H1 (cell line): ENCODE results near the gene PILRB. TPM values are rescaled to one million over a fixed set of nuclear protein-coding genes. Genes with fewer than 3 reads are reported as not detected.
"Not testable (repeated sequence)": the region's sequence is repeated elsewhere in the genome, so short reads cannot be mapped to it uniquely, and the experiment has no call there.

ENCODE experiments used
- CTCF ChIA-PET: fragments of 300-600 bp; sonication (Branson Sonifier 250); formaldehyde crosslinking; loops from one replicate; lab custom pipeline; 2021; ENCODE audit not compliant: partially characterized antibody; lab: Charles Lee
- POLR2A ChIA-PET: fragments of 300-600 bp; sonication (Branson Sonifier 250); formaldehyde crosslinking; loops from one replicate; lab custom pipeline; 2021; ENCODE audit warnings: inconsistent platforms; ENCODE audit not compliant: partially characterized antibody; lab: Charles Lee
- DNase-seq, 2 experiments: peaks; one replicate each; pipeline versions ENCODE4 v3.0.0 to v3.0.0-alpha.2; 2010 to 2022; ENCODE audit warnings: low spot score in 2 of 2, low read depth in 1 of 2, mixed read lengths in 1 of 2
- FAIRE-seq: peaks from 2 replicates; lab custom pipeline; 2011; peaks lifted over from hg19 to GRCh38; lab: Jason Lieb, UNC
- H2AFZ ChIP-seq: 2 replicates; pipeline ENCODE4 v1.8.1; 2012; ENCODE audit warnings: low read length, inconsistent platforms
- H2AK5ac ChIP-seq: 2 replicates; pipeline ENCODE4 v1.6.1; 2013; ENCODE audit warnings: low read depth, low read length
- H2BK120ac ChIP-seq: replicated peaks from 2 replicates; pipeline ENCODE3; 2013; ENCODE audit warnings: low read depth, low read length, inconsistent platforms
- H2BK12ac ChIP-seq: 2 replicates; pipeline ENCODE4 v1.6.1; 2013; ENCODE audit warnings: low read depth, low read length
- H2BK15ac ChIP-seq: 2 replicates; pipeline ENCODE4 v1.6.1; 2013; ENCODE audit warnings: low read length
- H2BK20ac ChIP-seq: 2 replicates; pipeline ENCODE4 v1.6.1; 2013; ENCODE audit warnings: low read length
- H2BK5ac ChIP-seq: 2 replicates; pipeline ENCODE4 v1.6.1; 2013; ENCODE audit warnings: low read depth, low read length
- H3K14ac ChIP-seq: 2 replicates; pipeline ENCODE4 v1.6.1; 2013; ENCODE audit warnings: inconsistent platforms; ENCODE audit not compliant: insufficient read length
- H3K18ac ChIP-seq: 2 replicates; pipeline ENCODE4 v1.6.1; 2013; ENCODE audit warnings: low read length; ENCODE audit errors: extremely low read depth
- H3K23ac ChIP-seq: 2 replicates; pipeline ENCODE4 v1.6.1; 2013; ENCODE audit warnings: inconsistent platforms; ENCODE audit not compliant: insufficient read length
- H3K23me2 ChIP-seq: 2 replicates; pipeline ENCODE4 v1.6.1; 2013; ENCODE audit warnings: low read depth, low read length
- H3K27ac ChIP-seq: 2 replicates; pipeline ENCODE4 v1.6.1; 2011; ENCODE audit warnings: low read depth, low read length, inconsistent platforms
- H3K27me3 ChIP-seq, 4 experiments: replicated peaks in 1 of 4; 1 replicate in 1 of 4; 2 replicates in 3 of 4; pipeline versions ENCODE4 v1.6.1 to v1.8.1; 2011 to 2013; ENCODE audit warnings: low read length in 3 of 4, mild to moderate bottlenecking in 3 of 4, inconsistent platforms in 2 of 4, mixed read lengths in 2 of 4, moderate library complexity in 1 of 4; ENCODE audit not compliant: control insufficient read depth in 3 of 4, insufficient read depth in 3 of 4; ENCODE audit errors: extremely low read depth in 1 of 4
- H3K36me3 ChIP-seq, 4 experiments: 2 replicates each; pipeline versions ENCODE4 v1.6.1 to v1.8.1; 2011 to 2013; ENCODE audit warnings: mild to moderate bottlenecking in 4 of 4, low read length in 3 of 4, moderate library complexity in 2 of 4, control low read depth in 1 of 4, inconsistent platforms in 1 of 4; ENCODE audit not compliant: insufficient read depth in 4 of 4, control insufficient read depth in 2 of 4
- H3K4ac ChIP-seq: replicated peaks from 2 replicates; pipeline ENCODE3; 2013; ENCODE audit warnings: low read length, low read depth, mixed read lengths, inconsistent platforms; ENCODE audit not compliant: insufficient read length
- H3K4me1 ChIP-seq, 4 experiments: replicated peaks in 1 of 4; 1 replicate in 1 of 4; 2 replicates in 3 of 4; pipeline versions ENCODE4 v1.6.1 to v1.8.1; 2011 to 2013; ENCODE audit warnings: low read length in 3 of 4, inconsistent platforms in 2 of 4, mixed read lengths in 1 of 4; ENCODE audit not compliant: insufficient read depth in 4 of 4, control insufficient read depth in 3 of 4
- H3K4me2 ChIP-seq, 2 experiments: 2 replicates each; pipeline versions ENCODE4 v1.6.1 to v1.8.1; 2011 to 2013; ENCODE audit warnings: low read depth in 2 of 2, low read length in 2 of 2, control low read depth in 1 of 2, inconsistent platforms in 1 of 2, mild to moderate bottlenecking in 1 of 2; ENCODE audit not compliant: insufficient read depth in 1 of 2
- H3K4me3 ChIP-seq, 4 experiments: fragments of 200-600, 300-600 bp in 1 of 4; sonication (generic), shearing (Covaris generic), sonication (Bioruptor Twin) in 1 of 4; 2 replicates each; pipeline versions ENCODE4 v1.5.1 to v1.8.1; 2011 to 2016; ENCODE audit warnings: low read length in 4 of 4, low read depth in 3 of 4, control low read depth in 2 of 4, inconsistent platforms in 2 of 4, mild to moderate bottlenecking in 2 of 4, mixed read lengths in 1 of 4, moderate library complexity in 1 of 4; ENCODE audit not compliant: insufficient read depth in 2 of 4; ENCODE audit errors: extremely low read depth in 1 of 4
- H3K56ac ChIP-seq: replicated peaks from 2 replicates; pipeline ENCODE3; 2013; ENCODE audit warnings: low read depth, mild to moderate bottlenecking, mixed read lengths, low read length, inconsistent platforms; ENCODE audit not compliant: insufficient read length
- H3K79me1 ChIP-seq: 2 replicates; pipeline ENCODE4 v1.6.1; 2013; ENCODE audit warnings: low read depth, low read length, control low read depth
- H3K79me2 ChIP-seq, 2 experiments: 2 replicates each; pipeline versions ENCODE4 v1.6.1 to v1.8.1; 2012 to 2013; ENCODE audit warnings: low read length in 2 of 2, mild to moderate bottlenecking in 2 of 2, inconsistent platforms in 1 of 2; ENCODE audit not compliant: insufficient read depth in 2 of 2, control insufficient read depth in 1 of 2
- H3K9ac ChIP-seq, 4 experiments: replicated peaks in 1 of 4; 1 replicate in 1 of 4; 2 replicates in 3 of 4; pipeline versions ENCODE4 v1.6.1 to v1.8.1; 2011 to 2013; ENCODE audit warnings: low read depth in 3 of 4, low read length in 3 of 4, control low read depth in 2 of 4, mild to moderate bottlenecking in 2 of 4, moderate library complexity in 2 of 4, inconsistent platforms in 1 of 4; ENCODE audit errors: extremely low read depth in 1 of 4
- H3K9me3 ChIP-seq, 2 experiments: 2 replicates each; pipeline versions ENCODE4 v1.6.1 to v1.8.1; 2012 to 2013; ENCODE audit warnings: mild to moderate bottlenecking in 2 of 2, moderate library complexity in 2 of 2, control low read depth in 1 of 2, inconsistent platforms in 1 of 2, low read depth in 1 of 2, low read length in 1 of 2, mixed read lengths in 1 of 2; ENCODE audit not compliant: insufficient read depth in 2 of 2
- H4K20me1 ChIP-seq, 2 experiments: replicated peaks in 1 of 2; 2 replicates each; pipeline versions ENCODE3 to v1.8.1; 2011 to 2013; ENCODE audit warnings: inconsistent platforms in 2 of 2, low read length in 2 of 2, mild to moderate bottlenecking in 1 of 2; ENCODE audit not compliant: insufficient read depth in 2 of 2, control insufficient read depth in 1 of 2
- H4K5ac ChIP-seq: 2 replicates; pipeline ENCODE4 v1.6.1; 2013; ENCODE audit warnings: low read length, low read depth, mixed read lengths, inconsistent platforms; ENCODE audit not compliant: insufficient read length
- H4K8ac ChIP-seq: 2 replicates; pipeline ENCODE4 v1.8.0; 2013; ENCODE audit warnings: mild to moderate bottlenecking, moderate library complexity, low read length, inconsistent platforms; ENCODE audit not compliant: insufficient read depth; ENCODE audit errors: extremely low read depth
- H4K91ac ChIP-seq: replicated peaks from 2 replicates; pipeline ENCODE3; 2013; ENCODE audit warnings: low read length, mixed read lengths, inconsistent platforms; ENCODE audit not compliant: insufficient read length
- ASH2L ChIP-seq: fragments of 200-600, 300-600 bp; sonication (generic); IDR thresholded peaks from one replicate; pipeline ENCODE4 v1.7.1; 2017; ENCODE audit warnings: low read length
- FOSL1 ChIP-seq: IDR thresholded peaks from 2 replicates; pipeline ENCODE4 v1.6.1; 2011; ENCODE audit warnings: mild to moderate bottlenecking, low read depth, low read length, moderate library complexity; ENCODE audit not compliant: insufficient read depth
- HDAC2 ChIP-seq, 2 experiments: fragments of 300-600 bp in 1 of 2; sonication (generic) in 1 of 2; IDR thresholded peaks; 2 replicates each; pipeline ENCODE4 v1.6.1; 2011 to 2012; ENCODE audit warnings: low read depth in 2 of 2, low read length in 2 of 2, mild to moderate bottlenecking in 2 of 2, moderate library complexity in 2 of 2, borderline replicate concordance in 1 of 2, inconsistent platforms in 1 of 2
- SP4 ChIP-seq: IDR thresholded peaks from 2 replicates; pipeline ENCODE4 v1.6.1; 2012; ENCODE audit warnings: low read length, inconsistent platforms
- WGBS, 2 experiments: shearing (Covaris generic) in 1 of 2; methylation state at CpG; one replicate each; pipeline versions ENCODE4 v1.1.6 to v1.1.7; 2013 to 2015; ENCODE audit warnings: low lambda C conversion rate in 2 of 2, mixed read lengths in 2 of 2, inconsistent platforms in 1 of 2, low coverage in 1 of 2, missing lambda C conversion rate in 1 of 2; ENCODE audit not compliant: insufficient replicate concordance in 2 of 2, insufficient coverage in 1 of 2, insufficient read length in 1 of 2; ENCODE audit errors: extremely low coverage in 1 of 2, missing lambda C conversion rate in 1 of 2; 5-methylcytosine and 5-hydroxymethylcytosine counted together
- polyA plus RNA-seq, 7 experiments: library from polyadenylated mRNA; depleted of rRNA in 3 of 7; stranded (reverse) in 5 of 7; unstranded in 2 of 7; fragments of >200 nt in 5 of 7; fragments of 200-250 nt in 2 of 7; gene quantifications; 1 replicate in 5 of 7; 2 replicates in 1 of 7; 4 replicates in 1 of 7; pipeline versions ENCODE4 v1.2.1 to v1.2.3, GENCODE V29; 2011 to 2013; ENCODE audit warnings: missing spikeins in 2 of 7, mixed read lengths in 2 of 7
- total RNA-seq: library from RNA; stranded (reverse); fragmentation: NEBNext Ultra II Directional; extraction: Animal tissue kit (Norgen Biotek cat#: 25700); gene quantifications from 2 replicates; pipeline ENCODE4 v1.2.1, GENCODE V29; 2021

Gene PILRB
- total and polyA plus RNA-seq, 2 of the 8 experiments (the other 6 are each of a cell fraction or from before 2014, with no cell fraction given): 32.2 to 49.9 TPM

DNA sequence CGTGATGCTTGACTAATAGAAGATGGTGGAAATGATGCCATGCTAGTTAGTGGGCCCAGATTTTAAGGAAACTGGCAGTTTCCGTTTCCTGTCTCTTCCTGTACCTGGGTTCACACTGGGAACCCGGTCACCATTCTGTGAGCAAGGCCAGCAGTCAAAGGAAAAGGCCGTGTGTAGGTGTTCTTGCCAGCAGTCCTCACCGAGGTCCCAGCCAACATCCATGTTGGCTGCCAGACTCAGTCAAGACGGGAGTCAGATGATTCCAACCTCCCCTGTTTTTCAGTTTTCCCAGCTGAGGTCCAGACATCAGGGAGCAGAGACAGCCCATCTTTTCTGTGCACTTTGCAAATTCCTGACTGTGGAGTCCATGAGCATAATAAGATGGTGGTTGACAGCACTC, 15.2 kb upstream of the PILRB start (continued):
- TF ChIP-seq ASH2L (no peak), SP4 (no peak), FOSL1 (no peak), HDAC2 (IDR thresholded peaks at IDR 0.05; ENCODE audit: borderline replicate concordance in 1 of 2, low read depth in 2 of 2, low read length in 2 of 2) (no peak)
- TF ChIP-seq, all 59 proteins: peak for 0

DNA sequence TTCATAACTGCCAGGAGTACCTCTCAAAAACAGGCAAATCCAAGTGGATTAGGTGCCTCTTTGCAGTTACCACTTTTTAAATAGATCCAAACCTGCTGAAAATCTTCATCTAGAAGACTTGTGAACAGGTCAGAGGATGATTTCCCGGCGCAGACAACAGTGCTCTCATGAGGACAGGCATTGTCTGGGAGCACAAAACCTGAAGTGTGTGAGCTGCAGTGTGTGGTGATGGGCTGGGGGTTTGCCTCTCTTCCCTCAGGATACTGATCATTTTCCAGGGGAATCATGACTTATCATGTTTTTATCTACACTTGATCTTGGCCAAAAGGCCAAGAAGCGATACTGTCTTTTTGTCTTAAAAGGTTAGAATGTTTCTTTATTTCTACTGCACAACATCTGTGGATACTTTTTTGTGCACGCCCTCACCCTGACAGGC, 13.8 kb upstream of the PILRB start:
- peaks cover 9 to 42% (median 30%) of the 10 kb centered on the region in 4 experiments for H3K36me3 ChIP-seq
- not testable (repeated sequence) for H2AK5ac ChIP-seq, H3K27ac ChIP-seq, H3K4me3 ChIP-seq, H2BK12ac ChIP-seq, H3K4me1 ChIP-seq, H4K8ac ChIP-seq, H2BK120ac ChIP-seq, H3K18ac ChIP-seq, H3K79me1 ChIP-seq, H4K5ac ChIP-seq, H3K4me2 ChIP-seq, H2BK15ac ChIP-seq, H2AFZ ChIP-seq, H4K20me1 ChIP-seq, FAIRE-seq, H2BK5ac ChIP-seq, H2BK20ac ChIP-seq, H3K56ac ChIP-seq, DNase-seq, H3K4ac ChIP-seq, H3K79me2 ChIP-seq, H4K91ac ChIP-seq, H3K23ac ChIP-seq, H3K9me3 ChIP-seq, H3K27me3 ChIP-seq, H3K9ac ChIP-seq, H3K23me2 ChIP-seq, H3K14ac ChIP-seq
- ChIA-PET CTCF (interaction anchor here (0.8 to 3.6 kb wide), 15 partner anchors 8 to 211 kb away, joined by 3 to 27 read pairs (median 4); no protein-coding TSS in a partner anchor), POLR2A (interaction anchor here (0.7 to 1.9 kb wide), 5 partner anchors 9 to 187 kb away, joined by 3 to 6 read pairs (median 3); partner anchors contain the start of gene MEPCE)
- 78% methylated on average over 3 of the region's 4 CpGs; no CpG with 5 or more reads in 1 of the 2 experiments for WGBS, 2 experiments
